ENCODE measurements around the gene SAMD11. TPM values are rescaled to one million over a fixed set of nuclear protein-coding genes. Genes with fewer than 3 reads are reported as not detected.

SAMD11 gene
- total RNA-seq, 2 experiments from 2014 or later: not detected

- peaks cover 43% of the 10 kb centered on the region for H3K27me3 Mint-ChIP-seq
- ChIA-PET CTCF (interaction anchor here (0.8 to 1.1 kb wide), 2 partner anchors 26 to 61 kb away, joined by 3 to 4 read pairs; partner anchors contain the start of gene PLEKHN1), POLR2A (no interaction called here)
- H3K36me3 ChIP-seq (ENCODE audit: insufficient read depth, low read length): peaks cover 10% of the 10 kb centered on the region
- no peaks in the 10 kb centered on the region for H3K9me3 Mint-ChIP-seq
- intact Hi-C loops (cut with DNase I, micrococcal nuclease): no loop called here
- H3K27me3 ChIP-seq (ENCODE audit: control insufficient read depth in 1 of 2, insufficient read depth in 2 of 2, low read length in 2 of 2): peaks cover 37 to 52% of the 10 kb centered on the region in 2 experiments
- H3K27ac ChIP-seq (ENCODE audit: low read depth in 1 of 2, low read length in 2 of 2): no peak overlapping the region
- TF ChIP-seq CTCF (IDR thresholded peaks at IDR 0.05): no peak
- peaks cover 15% of the 10 kb centered on the region for H3K36me3 Mint-ChIP-seq (ENCODE audit: low read depth)
- H3K27ac Mint-ChIP-seq: no peak overlapping the region
- peak overlapping the region; percentile 72 for H3K4me3 Mint-ChIP-seq
- peak overlapping the region; percentile 39 for H3K4me3 ChIP-seq (ENCODE audit: low read length)
- ATAC-seq (ENCODE audit: poor library complexity) (no peak), DNase-seq (no peak)
- peaks cover 0 to 40% of the 10 kb centered on the region in 2 experiments for H3K9me3 ChIP-seq (ENCODE audit: control insufficient read depth in 1 of 2, insufficient read depth in 1 of 2, low read length in 2 of 2)
- H3K4me1 Mint-ChIP-seq (ENCODE audit: low read depth): peaks cover 5% of the 10 kb centered on the region
- peaks cover 31% of the 10 kb centered on the region for H3K4me1 ChIP-seq (ENCODE audit: insufficient read depth, low read length)
Observed at GRCh38 chr1:941015-941587, 17.4 kb downstream of the SAMD11 start.

- peaks cover 0 to 35% of the 10 kb centered on the region in 2 experiments for H3K9me3 ChIP-seq (ENCODE audit: control insufficient read depth in 1 of 2, insufficient read depth in 1 of 2, low read length in 2 of 2)
- CTCF ChIA-PET: interaction anchor here (0.8 kb wide), 1 partner anchor 60 kb away, joined by 3 read pairs; no protein-coding TSS in a partner anchor
- H3K4me3 Mint-ChIP-seq: peak overlapping the region; percentile 72
- H3K27ac Mint-ChIP-seq: no peak overlapping the region
- peak overlapping the region; percentile 39 for H3K4me3 ChIP-seq (ENCODE audit: low read length)
- DNase-seq (peak in 3 of 14 experiments; percentile 20 to 47 (median 36)), ATAC-seq (ENCODE audit: poor library complexity) (no peak)
- no peak overlapping the region for H3K27ac ChIP-seq (ENCODE audit: low read depth in 1 of 2, low read length in 2 of 2)
- H3K4me1 Mint-ChIP-seq (ENCODE audit: low read depth): peaks cover 5% of the 10 kb centered on the region
- H3K27me3 Mint-ChIP-seq: peaks cover 40% of the 10 kb centered on the region
- POLR2A ChIA-PET: no interaction called here
- peaks cover 10% of the 10 kb centered on the region for H3K36me3 ChIP-seq (ENCODE audit: insufficient read depth, low read length)
- H3K36me3 Mint-ChIP-seq (ENCODE audit: low read depth): peaks cover 16% of the 10 kb centered on the region
- intact Hi-C loops (cut with DNase I, micrococcal nuclease): no loop called here
- no peak for TF ChIP-seq CTCF (IDR thresholded peaks at IDR 0.05)
- peaks cover 30 to 47% of the 10 kb centered on the region in 2 experiments for H3K27me3 ChIP-seq (ENCODE audit: control insufficient read depth in 1 of 2, insufficient read depth in 2 of 2, low read length in 2 of 2)
- peaks cover 31% of the 10 kb centered on the region for H3K4me1 ChIP-seq (ENCODE audit: insufficient read depth, low read length)
- H3K9me3 Mint-ChIP-seq: no peaks in the 10 kb centered on the region
Observed at GRCh38 chr1:941588-942383, 18.1 kb downstream of the SAMD11 start.

- H3K27me3 ChIP-seq (ENCODE audit: control insufficient read depth in 1 of 2, insufficient read depth in 2 of 2, low read length in 2 of 2): peaks cover 28 to 47% of the 10 kb centered on the region in 2 experiments
Observed at GRCh38 chr1:942411-942821, 18.7 kb downstream of the SAMD11 start.

More at GRCh38 chr1:942411-942821, 18.7 kb downstream of the SAMD11 start:
- DNase-seq: no peak
- H3K27ac ChIP-seq (ENCODE audit: low read depth in 1 of 2, low read length in 2 of 2): no peak overlapping the region
- peaks cover 31% of the 10 kb centered on the region for H3K4me1 ChIP-seq (ENCODE audit: insufficient read depth, low read length)
- H3K36me3 Mint-ChIP-seq (ENCODE audit: low read depth): peaks cover 22% of the 10 kb centered on the region
- POLR2A ChIA-PET: no interaction called here
- intact Hi-C loops (cut with DNase I, micrococcal nuclease): no loop called here
- peak; percentile 30 for ATAC-seq (ENCODE audit: poor library complexity)
- H3K4me3 Mint-ChIP-seq: no peak overlapping the region
- H3K9me3 Mint-ChIP-seq: no peaks in the 10 kb centered on the region
- H3K27me3 Mint-ChIP-seq: peaks cover 37% of the 10 kb centered on the region
- peaks cover 5% of the 10 kb centered on the region for H3K4me1 Mint-ChIP-seq (ENCODE audit: low read depth)
- no peak for TF ChIP-seq CTCF (IDR thresholded peaks at IDR 0.05)
- H3K36me3 ChIP-seq (ENCODE audit: insufficient read depth, low read length): peaks cover 15% of the 10 kb centered on the region
- H3K4me3 ChIP-seq (ENCODE audit: low read length): no peak overlapping the region
- no peak overlapping the region for H3K27ac Mint-ChIP-seq
- CTCF ChIA-PET: no interaction called here
- H3K9me3 ChIP-seq (ENCODE audit: control insufficient read depth in 1 of 2, insufficient read depth in 1 of 2, low read length in 2 of 2): peaks cover 0 to 33% of the 10 kb centered on the region in 2 experiments
